SK-N-SH treated with all-trans-retinoic acid at 6 μM for 48 hours (cell line): ENCODE measurements around the gene TMEM14C.

Experiments
- ATAC-seq: fragments of 200-7000 bp; cut with Tn5 transposase; 3 replicates; pipeline ENCODE4 v1.9.1; 2020; ENCODE audit warnings: mild to moderate bottlenecking, moderate library complexity
- ARNTL ChIP-seq: fragments of 450-650 bp; formaldehyde crosslinking; IDR thresholded peaks from 2 replicates; pipeline ENCODE4 v1.5.0; 2020; ENCODE audit warnings: low read depth, mild to moderate bottlenecking, moderate library complexity, borderline replicate concordance
- BACH2 ChIP-seq: fragments of 250-450 bp; sonication (Bioruptor Pico); IDR thresholded peaks from 2 replicates; pipeline ENCODE4 v1.9.0; 2021; ENCODE audit warnings: mild to moderate bottlenecking, borderline replicate concordance
- CSDC2 ChIP-seq: fragments of 250-450 bp; sonication (Bioruptor Pico); IDR thresholded peaks from 2 replicates; pipeline ENCODE4 v1.5.0; 2020; ENCODE audit warnings: mild to moderate bottlenecking, moderate library complexity
- CSRNP3 ChIP-seq: fragments of 250-450 bp; sonication (Bioruptor Pico); IDR thresholded peaks from 2 replicates; pipeline ENCODE4 v1.5.1; 2021; ENCODE audit warnings: mild to moderate bottlenecking, moderate library complexity
- ESRRG ChIP-seq: fragments of 250-450 bp; sonication (Bioruptor Pico); IDR thresholded peaks from 2 replicates; pipeline ENCODE4 v1.6.1; 2021; ENCODE audit warnings: mild to moderate bottlenecking
- GLIS3 ChIP-seq: fragments of 250-450 bp; sonication (Bioruptor Pico); IDR thresholded peaks from 2 replicates; pipeline ENCODE4 v1.5.0; 2020; ENCODE audit warnings: mild to moderate bottlenecking, moderate library complexity
- ISL1 ChIP-seq: fragments of 250-450 bp; sonication (Bioruptor Pico); IDR thresholded peaks from 2 replicates; pipeline ENCODE4 v2.1.2; 2022; ENCODE audit warnings: mild to moderate bottlenecking, moderate library complexity
- OSR1 ChIP-seq: fragments of 250-450 bp; sonication (Bioruptor Pico); IDR thresholded peaks from 2 replicates; pipeline ENCODE4 v1.8.0; 2022; ENCODE audit warnings: moderate library complexity, mild to moderate bottlenecking, inconsistent platforms
- PATZ1 ChIP-seq: fragments of 250-450 bp; sonication (Bioruptor Pico); IDR thresholded peaks from 2 replicates; pipeline ENCODE4 v1.8.0; 2020; ENCODE audit warnings: mild to moderate bottlenecking, moderate library complexity, borderline replicate concordance
- POU6F1 ChIP-seq: fragments of 250-450 bp; sonication (Bioruptor Pico); IDR thresholded peaks from 2 replicates; pipeline ENCODE4 v1.8.0; 2021; ENCODE audit warnings: low read depth, mild to moderate bottlenecking, moderate library complexity, borderline replicate concordance
- PPARA ChIP-seq: fragments of 250-450 bp; sonication (Bioruptor Pico); IDR thresholded peaks from 2 replicates; pipeline ENCODE4 v1.5.0; 2020; ENCODE audit warnings: mild to moderate bottlenecking, borderline replicate concordance
- RARB ChIP-seq: fragments of 250-450 bp; sonication (Bioruptor Pico); IDR thresholded peaks from 2 replicates; pipeline ENCODE4 v1.8.0; 2021; ENCODE audit warnings: mild to moderate bottlenecking, moderate library complexity
- SNAI2 ChIP-seq: fragments of 250-450 bp; sonication (Bioruptor Pico); IDR thresholded peaks from 2 replicates; pipeline ENCODE4 v1.5.0; 2020; ENCODE audit warnings: mild to moderate bottlenecking, moderate library complexity
- TOX ChIP-seq: fragments of 250-450 bp; sonication (Bioruptor Pico); IDR thresholded peaks from 2 replicates; pipeline ENCODE4 v1.8.0; 2021; ENCODE audit warnings: mild to moderate bottlenecking, moderate library complexity, borderline replicate concordance
- TSHZ2 ChIP-seq: fragments of 250-450 bp; sonication (Bioruptor Pico); IDR thresholded peaks from 2 replicates; pipeline ENCODE4 v1.5.0; 2020; ENCODE audit warnings: mild to moderate bottlenecking, moderate library complexity
- ZC3H10 ChIP-seq: fragments of 250-450 bp; sonication (Bioruptor Pico); IDR thresholded peaks from 2 replicates; pipeline ENCODE4 v1.5.1; 2021; ENCODE audit warnings: mild to moderate bottlenecking, moderate library complexity
- ZFP3 ChIP-seq: fragments of 250-450 bp; sonication (Bioruptor Pico); IDR thresholded peaks from 2 replicates; pipeline ENCODE4 v1.5.0; 2020; ENCODE audit warnings: mild to moderate bottlenecking, moderate library complexity
- ZFP30 ChIP-seq: fragments of 450-650 bp; formaldehyde crosslinking; IDR thresholded peaks from 2 replicates; pipeline ENCODE4 v1.5.0; 2022; ENCODE audit warnings: mild to moderate bottlenecking, moderate library complexity
- ZNF565 ChIP-seq: fragments of 450-650 bp; formaldehyde crosslinking; conservative IDR thresholded peaks from 2 replicates; pipeline ENCODE4 v1.5.0; 2020; ENCODE audit warnings: low read depth, mild to moderate bottlenecking, moderate library complexity
- ZNF70 ChIP-seq: fragments of 450-650 bp; formaldehyde crosslinking; IDR thresholded peaks from 2 replicates; pipeline ENCODE4 v1.5.0; 2020; ENCODE audit warnings: mild to moderate bottlenecking, moderate library complexity
- ZNF8 ChIP-seq: fragments of 450-650 bp; formaldehyde crosslinking; IDR thresholded peaks from 2 replicates; pipeline ENCODE4 v1.5.0; 2020; ENCODE audit warnings: mild to moderate bottlenecking, moderate library complexity

TMEM14C gene

GRCh38 chr6:10723567-10723881 is 654 bp downstream of the TMEM14C start:
- TF ChIP-seq ISL1 (CRISPR knock-in tag) (no peak), ZFP3 (CRISPR knock-in tag) (no peak), ZFP30 (CRISPR knock-in tag) (no peak), OSR1 (CRISPR knock-in tag) (no peak), POU6F1 (no peak), ZNF70 (CRISPR knock-in tag) (no peak), PPARA (CRISPR knock-in tag) (no peak), PATZ1 (CRISPR knock-in tag) (no peak), ZC3H10 (CRISPR knock-in tag) (no peak), SNAI2 (CRISPR knock-in tag) (no peak), CSRNP3 (CRISPR knock-in tag) (no peak), ARNTL (no peak), BACH2 (CRISPR knock-in tag) (no peak)
- ATAC-seq, result peak; percentile 4; the same call in 2 of the 3 replicates

- TF ChIP-seq ZNF565 (CRISPR knock-in tag) (no peak), TOX (CRISPR knock-in tag) (no peak), CSRNP3 (CRISPR knock-in tag) (no peak), RARB (CRISPR knock-in tag) (no peak), TSHZ2 (CRISPR knock-in tag) (no peak), ISL1 (CRISPR knock-in tag) (no peak), OSR1 (CRISPR knock-in tag) (no peak), ZNF8 (no peak), CSDC2 (CRISPR knock-in tag) (no peak), GLIS3 (no peak), PATZ1 (CRISPR knock-in tag) (no peak)
- ATAC-seq, result no peak
Observed at GRCh38 chr6:10725044-10725443, 2.2 kb downstream of the TMEM14C start.

GRCh38 chr6:10725716-10726115 is 2.8 kb downstream of the TMEM14C start:
- ATAC-seq, result no peak
- TF ChIP-seq CSRNP3 (CRISPR knock-in tag), result no peak
- no peak for TF ChIP-seq ISL1 (CRISPR knock-in tag)
- no peak for TF ChIP-seq CSDC2 (CRISPR knock-in tag)
- TF ChIP-seq TSHZ2 (CRISPR knock-in tag), result no peak
- no peak for TF ChIP-seq ESRRG (CRISPR knock-in tag)
